CD4-positive, alpha-beta T cell (primary cell): Measurements from ENCODE around the gene USP25. TPM values are rescaled to one million over a fixed set of nuclear protein-coding genes. Genes with fewer than 3 reads are reported as not detected.

Source experiments
- ATAC-seq: fragments of 200-7000 bp; cut with Tn5 transposase; one replicate; pipeline ENCODE4 v1.10.0; 2022; ENCODE audit warnings: mild to moderate bottlenecking; ENCODE audit not compliant: poor library complexity
- CTCF ChIA-PET: fragments of 350-600 bp; sonication (Branson Sonifier 250); formaldehyde crosslinking; loops from one replicate; lab custom pipeline; 2021; ENCODE audit warnings: antibody characterized with exemption, inconsistent platforms; lab: Charles Lee
- POLR2A ChIA-PET: fragments of 350-600 bp; sonication (Branson Sonifier 250); formaldehyde crosslinking; loops from one replicate; lab custom pipeline; 2021; ENCODE audit warnings: antibody characterized with exemption, inconsistent platforms; lab: Charles Lee
- DNase-seq, 14 experiments: peaks; one replicate each; pipeline ENCODE4 v3.0.0-alpha.2; 2013 to 2020; ENCODE audit warnings: mixed read lengths in 2 of 14
- H3K27ac ChIP-seq, 2 donors: one replicate each; pipeline versions ENCODE4 v1.5.1 to v1.7.0; 2013; ENCODE audit warnings: low read length in 2 of 2, low read depth in 1 of 2, mild to moderate bottlenecking in 1 of 2
- H3K27me3 ChIP-seq, 2 experiments: 1 replicate in 1 of 2; 2 replicates in 1 of 2; pipeline versions ENCODE4 v1.6.1 to v1.7.0; 2013; ENCODE audit warnings: low read length in 2 of 2, control low read depth in 1 of 2, mild to moderate bottlenecking in 1 of 2, moderate library complexity in 1 of 2; ENCODE audit not compliant: insufficient read depth in 2 of 2, control insufficient read depth in 1 of 2
- H3K36me3 ChIP-seq: one replicate; pipeline ENCODE4 v1.6.1; 2013; ENCODE audit warnings: low read length, control low read depth; ENCODE audit not compliant: insufficient read depth
- H3K4me1 ChIP-seq: one replicate; pipeline ENCODE4 v1.6.1; 2013; ENCODE audit warnings: low read length, control low read depth; ENCODE audit not compliant: insufficient read depth
- H3K4me3 ChIP-seq: one replicate; pipeline ENCODE4 v1.5.1; 2013; ENCODE audit warnings: mild to moderate bottlenecking, low read length, moderate library complexity
- H3K9me3 ChIP-seq, 2 experiments: 1 replicate in 1 of 2; 2 replicates in 1 of 2; pipeline versions ENCODE4 v1.6.1 to v1.7.0; 2013; ENCODE audit warnings: low read length in 2 of 2, mild to moderate bottlenecking in 2 of 2, control low read depth in 1 of 2, moderate library complexity in 1 of 2; ENCODE audit not compliant: control insufficient read depth in 1 of 2, insufficient read depth in 1 of 2
- H3K27ac Mint-ChIP-seq: one replicate; pipeline ENCODE4 v1.8.0; 2020; ENCODE audit warnings: mixed read lengths
- H3K27me3 Mint-ChIP-seq: one replicate; pipeline ENCODE4 v1.8.0; 2021; ENCODE audit warnings: mixed read lengths
- H3K36me3 Mint-ChIP-seq: one replicate; pipeline ENCODE4 v1.8.0; 2021; ENCODE audit warnings: low read depth, mixed read lengths
- H3K4me1 Mint-ChIP-seq: one replicate; pipeline ENCODE4 v1.8.0; 2021; ENCODE audit warnings: low read depth, mixed read lengths
- H3K4me3 Mint-ChIP-seq: one replicate; pipeline ENCODE4 v1.8.0; 2020; ENCODE audit warnings: mild to moderate bottlenecking, mixed read lengths
- H3K9me3 Mint-ChIP-seq: one replicate; pipeline ENCODE4 v1.8.0; 2020; ENCODE audit warnings: mixed read lengths
- CTCF ChIP-seq: fragments of 200-600 bp; IDR thresholded peaks from one replicate; pipeline ENCODE4 v1.8.0; 2022; ENCODE audit warnings: antibody characterized with exemption, mild to moderate bottlenecking
- intact Hi-C, 2 experiments: fragments of 100-400 bp; cut with DNase I in 1 of 2; cut with micrococcal nuclease in 1 of 2; formaldehyde crosslinking; loops; one replicate each; pipeline versions ENCODE4 v1.15.1 to v1.9.0; 2023 to 2025; cut with DNase I, micrococcal nuclease
- total RNA-seq, 174 experiments: library from RNA in 2 of 174; stranded (reverse) in 2 of 174; gene quantifications; one replicate each; pipeline ENCODE4 v1.2.3 and lab custom pipeline; 2021 to 2026

Gene USP25
- total RNA-seq, 2 experiments from 2014 or later, result 45.0 to 49.2 TPM

DNA sequence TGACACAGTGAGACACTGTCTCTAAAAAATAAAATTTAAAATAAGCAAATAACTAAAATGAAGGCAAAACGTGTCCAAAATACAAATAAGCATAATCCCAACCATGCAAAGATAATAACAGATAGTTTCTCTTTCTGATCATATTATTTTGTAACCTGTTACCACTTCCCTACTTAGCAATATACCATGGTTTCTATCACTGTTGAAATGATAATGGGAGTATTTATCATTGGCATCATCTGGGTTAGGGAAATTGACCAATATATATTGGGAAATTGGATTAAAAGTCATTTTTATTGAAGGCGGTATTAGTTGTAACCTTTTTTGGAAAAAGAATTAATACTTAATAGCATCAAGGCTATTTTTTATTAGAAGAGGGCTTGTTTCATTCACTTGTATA is 47.0 kb downstream of the USP25 start:
- no peak for TF ChIP-seq CTCF
- ATAC-seq (no peak), DNase-seq (no peak)
- H3K4me3 Mint-ChIP-seq, result no peak overlapping the region
- no peak overlapping the region for H3K4me3 ChIP-seq
- H3K9me3 ChIP-seq, result no peaks in the 10 kb centered on the region
- peak overlapping the region; percentile 36 for H3K27ac Mint-ChIP-seq
- no peak overlapping the region for H3K27ac ChIP-seq
- peaks cover 3% of the 10 kb centered on the region for H3K4me1 ChIP-seq
- ChIA-PET CTCF (no interaction called here), POLR2A (no interaction called here)
- peaks cover 2% of the 10 kb centered on the region for H3K9me3 Mint-ChIP-seq
- intact Hi-C loops, result no loop called here
- H3K4me1 Mint-ChIP-seq, result peaks cover 38% of the 10 kb centered on the region
- no peaks in the 10 kb centered on the region for H3K27me3 Mint-ChIP-seq
- H3K27me3 ChIP-seq, result no peaks in the 10 kb centered on the region
- peaks cover 63% of the 10 kb centered on the region for H3K36me3 Mint-ChIP-seq
- peaks cover 17% of the 10 kb centered on the region for H3K36me3 ChIP-seq

DNA sequence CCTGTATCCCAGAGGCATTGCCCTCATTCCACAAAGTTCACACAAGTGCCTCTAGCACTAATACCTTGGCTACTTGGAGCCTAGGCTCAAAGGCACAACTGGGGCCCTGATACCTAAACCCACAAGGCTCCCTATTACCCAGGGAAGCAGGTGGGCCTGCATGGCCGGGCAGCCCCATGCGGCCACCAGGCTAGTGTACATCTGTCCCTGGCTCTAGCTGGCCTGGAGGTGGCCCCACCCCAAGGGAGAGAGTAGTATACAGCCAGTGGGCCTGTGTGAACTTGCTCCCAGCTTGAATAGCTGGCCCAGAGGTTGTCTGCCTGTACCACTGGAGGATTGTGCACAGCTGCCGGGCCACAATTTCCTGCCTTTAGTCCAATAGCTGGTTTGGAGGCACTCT is 52.2 kb downstream of the USP25 start:
- Histone ChIP-seq H3K4me3 (no peak overlapping the region), H3K9me3 (peaks cover 0 to 17% of the 10 kb centered on the region in 2 experiments), H3K4me1 (peaks cover 8% of the 10 kb centered on the region), H3K36me3 (peaks cover 23% of the 10 kb centered on the region), H3K27me3 (no peaks in the 10 kb centered on the region), H3K27ac (no peak overlapping the region)
- H3K27ac Mint-ChIP-seq, result no peak overlapping the region
- ChIA-PET CTCF (interaction anchor here (0.6 kb wide), 1 partner anchor 30 kb away, joined by 3 read pairs; no protein-coding TSS in a partner anchor), POLR2A (no interaction called here)
- ATAC-seq (no peak), DNase-seq (no peak)
- peaks cover 2% of the 10 kb centered on the region for H3K9me3 Mint-ChIP-seq
- no peaks in the 10 kb centered on the region for H3K27me3 Mint-ChIP-seq
- no peak for TF ChIP-seq CTCF
- H3K4me1 Mint-ChIP-seq, result peaks cover 35% of the 10 kb centered on the region
- intact Hi-C loops, result no loop called here
- no peak overlapping the region for H3K4me3 Mint-ChIP-seq
- H3K36me3 Mint-ChIP-seq, result peaks cover 50% of the 10 kb centered on the region

GRCh38 chr21:15788847-15789523 is 59.2 kb downstream of the USP25 start:
- Mint-ChIP-seq H3K9me3 (peaks cover 2% of the 10 kb centered on the region), H3K4me1 (peaks cover 63% of the 10 kb centered on the region), H3K36me3 (peaks cover 36% of the 10 kb centered on the region), H3K27ac (peak overlapping the region; percentile 25), H3K4me3 (no peak overlapping the region), H3K27me3 (no peaks in the 10 kb centered on the region)
- Histone ChIP-seq H3K27ac (no peak overlapping the region), H3K4me3 (no peak overlapping the region), H3K36me3 (peaks cover 5% of the 10 kb centered on the region), H3K9me3 (peaks cover 0 to 5% of the 10 kb centered on the region in 2 experiments), H3K27me3 (no peaks in the 10 kb centered on the region), H3K4me1 (peaks cover 4% of the 10 kb centered on the region)
- DNase-seq (no peak), ATAC-seq (no peak)
- intact Hi-C loops, result loop anchor here in 1 of 2 experiments (5.0 kb wide), 1 partner anchor 57 kb away; no protein-coding TSS in a partner anchor
- POLR2A ChIA-PET, result no interaction called here
- no peak for TF ChIP-seq CTCF
- CTCF ChIA-PET, result no interaction called here
